HG02642 (cell line): ENCODE results near the gene TALDO1.

Experiments
- ATAC-seq: cut with Tn5 transposase; IDR thresholded peaks from one replicate; pipeline ENCODE4 v1.9.1; 2021; ENCODE audit warnings: mild to moderate bottlenecking; ENCODE audit not compliant: unreplicated experiment, poor library complexity

The TALDO1 gene

GRCh38 chr11:747158-748006, at the start of gene TALDO1:
TALDO1 (plus strand) TSS chr11:747464; CDS start chr11:747482, 18 bp downstream.
- peak; percentile 87 for ATAC-seq

GRCh38 chr11:697811-698311, 49.4 kb upstream of the TALDO1 start:
- no peak for ATAC-seq

GRCh38 chr11:698493-699115, 48.7 kb upstream of the TALDO1 start:
- no peak for ATAC-seq

GRCh38 chr11:699116-699508, 48.2 kb upstream of the TALDO1 start:
- no peak for ATAC-seq

GRCh38 chr11:699753-700152, 47.5 kb upstream of the TALDO1 start:
- ATAC-seq: no peak

GRCh38 chr11:701741-702461, 45.4 kb upstream of the TALDO1 start:
- no peak for ATAC-seq

GRCh38 chr11:702462-703461, 44.5 kb upstream of the TALDO1 start:
- ATAC-seq: no peak

- ATAC-seq: no peak
Observed at GRCh38 chr11:703506-703905, 43.8 kb upstream of the TALDO1 start.

- ATAC-seq: no peak
Observed at GRCh38 chr11:704228-704674, 43.0 kb upstream of the TALDO1 start.

- no peak for ATAC-seq
Observed at GRCh38 chr11:704781-705645, 42.3 kb upstream of the TALDO1 start.

- no peak for ATAC-seq
Observed at GRCh38 chr11:705646-706438, 41.4 kb upstream of the TALDO1 start, which contains the start of gene EPS8L2. EPS8L2 (plus strand) TSS chr11:706231; CDS start chr11:709408, 3,177 bp downstream.

- no peak for ATAC-seq
Observed at GRCh38 chr11:706439-706956, 40.8 kb upstream of the TALDO1 start.

GRCh38 chr11:706957-707816, 40.1 kb upstream of the TALDO1 start:
- no peak for ATAC-seq

GRCh38 chr11:707817-708420, 39.3 kb upstream of the TALDO1 start:
- ATAC-seq: no peak

GRCh38 chr11:708511-708910, 38.8 kb upstream of the TALDO1 start:
- no peak for ATAC-seq
